NCI-H2196 (cell line): Measurements from ENCODE around the gene RASAL2.
"Not testable (repeated sequence)": the region's sequence is repeated elsewhere in the genome, so short reads cannot be mapped to it uniquely, and the experiment has no call there.

Source experiments
- DNase-seq: peaks from one replicate; lab custom pipeline; 2025; ENCODE audit not compliant: unreplicated experiment; lab: John Stamatoyannopoulos, UW

The RASAL2 gene

GRCh38 chr1:178151831-178152230 is 57.9 kb downstream of the RASAL2 start:
- no peak for DNase-seq

DNA sequence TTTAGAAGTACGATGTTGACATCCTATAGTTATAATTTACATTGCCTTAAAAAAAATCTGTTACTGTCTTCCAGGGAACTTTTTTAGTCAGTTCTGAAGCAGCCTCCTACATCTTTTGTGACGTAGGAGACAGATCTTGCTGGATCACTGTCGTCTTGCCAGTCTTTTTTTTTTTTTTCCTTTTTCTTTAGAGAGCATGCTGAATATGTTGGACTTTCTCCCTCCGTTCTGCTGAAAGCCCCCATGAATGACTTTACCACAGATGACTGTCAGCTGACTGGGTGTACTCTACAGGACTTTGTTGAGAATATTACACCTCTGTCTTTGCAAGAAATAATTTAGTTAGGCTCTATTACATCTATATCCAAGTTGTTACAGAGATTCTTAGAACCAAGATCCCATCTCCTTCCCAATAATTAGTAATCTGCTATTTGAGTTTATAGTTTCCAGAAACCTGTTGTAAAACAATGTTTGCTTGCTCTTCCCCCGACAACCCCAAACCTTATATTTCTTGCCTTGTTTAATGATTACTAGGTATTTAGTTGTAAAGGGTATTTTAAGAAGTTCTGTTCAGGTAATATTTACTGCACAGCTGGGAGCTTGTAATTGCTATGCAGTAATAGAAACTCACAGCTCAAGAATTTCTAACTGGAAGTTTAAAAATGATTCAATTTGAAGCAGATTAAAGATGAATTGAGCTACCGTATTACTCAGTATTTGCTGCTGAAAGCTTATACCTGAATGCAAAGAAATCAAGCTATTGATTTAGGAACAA is 61.8 kb downstream of the RASAL2 start:
- DNase-seq = no peak

- no peak for DNase-seq
Observed at GRCh38 chr1:178160736-178161475, 67.0 kb downstream of the RASAL2 start.

DNA sequence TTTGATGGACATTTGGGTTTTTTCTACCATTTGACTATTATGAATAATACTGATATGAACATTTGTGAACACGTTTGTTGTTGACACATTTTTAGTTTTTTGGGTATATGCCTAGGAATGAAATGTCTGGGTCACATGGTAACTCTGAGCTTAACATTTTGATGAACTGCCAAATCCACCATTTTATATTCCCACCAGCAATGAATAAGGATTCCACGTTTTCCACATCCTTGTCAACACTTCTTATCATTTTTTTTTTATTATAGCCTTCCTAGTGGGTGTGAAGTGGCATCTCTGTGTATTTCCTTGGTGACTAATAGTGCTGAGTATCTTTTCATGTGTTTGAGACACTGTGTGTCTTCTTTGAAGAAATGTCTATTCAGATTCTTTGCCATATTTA is 67.6 kb downstream of the RASAL2 start:
- DNase-seq = no peak

DNA sequence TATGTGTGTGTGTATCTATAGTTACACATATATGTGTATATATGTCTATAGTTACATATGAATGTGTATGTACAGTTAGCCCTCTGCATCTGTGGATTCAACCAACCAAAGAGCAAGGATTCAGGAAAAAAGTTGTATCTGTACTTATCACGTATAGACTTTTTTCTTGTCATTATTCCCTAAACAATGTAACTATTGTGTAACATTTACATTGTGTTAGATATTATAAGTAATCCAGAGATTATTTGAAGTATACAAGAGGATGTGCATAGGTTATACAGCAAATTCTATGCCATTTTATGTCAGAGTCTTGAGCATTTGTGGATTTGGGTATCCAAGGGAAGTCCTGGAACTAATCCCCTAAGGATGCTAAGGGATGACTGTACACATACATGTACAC is 71.3 kb downstream of the RASAL2 start:
- no peak for DNase-seq

DNA sequence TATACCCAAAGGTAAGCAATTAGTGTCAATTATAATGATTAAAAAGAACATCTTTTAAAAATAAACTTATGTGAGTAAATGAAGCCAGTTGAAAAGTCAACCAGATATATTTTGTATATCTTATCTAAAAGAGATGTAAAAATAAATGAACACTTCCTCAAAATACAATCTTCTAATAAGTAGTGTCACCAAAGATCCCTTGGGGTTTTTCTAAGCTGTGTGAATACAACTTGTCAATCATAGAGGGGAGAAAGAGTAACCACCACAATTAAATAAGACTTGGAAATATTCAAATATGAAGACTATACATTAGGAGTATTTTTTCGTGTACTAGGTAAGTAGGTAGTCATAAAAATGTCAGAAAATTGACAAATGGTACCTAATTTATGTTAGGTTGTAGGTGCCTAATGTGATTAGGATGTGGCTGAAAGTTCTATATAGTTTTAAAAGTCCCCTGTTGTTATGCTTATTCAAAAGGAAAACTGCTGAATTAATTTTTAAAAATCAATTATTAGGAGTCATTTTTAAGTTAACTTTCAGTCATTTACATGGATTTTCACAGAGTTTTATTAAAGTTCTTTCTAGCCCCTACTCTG is 72.6 kb downstream of the RASAL2 start:
- DNase-seq = no peak

DNA sequence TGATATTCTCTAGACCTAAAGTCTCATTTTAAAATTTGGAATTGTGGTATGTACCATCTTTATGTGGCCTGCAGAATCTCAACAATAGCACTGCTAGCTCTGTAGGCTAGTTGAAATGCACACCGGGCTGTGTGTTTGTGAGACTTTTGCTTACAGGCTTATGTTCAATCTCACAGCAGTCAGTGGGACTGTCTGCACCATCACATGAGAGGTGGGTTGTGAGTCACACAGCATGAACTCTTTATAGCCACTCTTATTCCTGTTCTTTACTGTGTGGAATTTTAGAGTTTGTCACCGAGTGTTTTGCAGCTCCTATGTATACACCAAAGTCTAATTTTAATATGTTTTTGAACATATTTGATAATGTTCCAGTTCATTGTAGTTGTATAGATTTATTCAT is 74.6 kb downstream of the RASAL2 start:
- no peak for DNase-seq

GRCh38 chr1:178169649-178170048 is 75.7 kb downstream of the RASAL2 start:
- no peak for DNase-seq

DNA sequence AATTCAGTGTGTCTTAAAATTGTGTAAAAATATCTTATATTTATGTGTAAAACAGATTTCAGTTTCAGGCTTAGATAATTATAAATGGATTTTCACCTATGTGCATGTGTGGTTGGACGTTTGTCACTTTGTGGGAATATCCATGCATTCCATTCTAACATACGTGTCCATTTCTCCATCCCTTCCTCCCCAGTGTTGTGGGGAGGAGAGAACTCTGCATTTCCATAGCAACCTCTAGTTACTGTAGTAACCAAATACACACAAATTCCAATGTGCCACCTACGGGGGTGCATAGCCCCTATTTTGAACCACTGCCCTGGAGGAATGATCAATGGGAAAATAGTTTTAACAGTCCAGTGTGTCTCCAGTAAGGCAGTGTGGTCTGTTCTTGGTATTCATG is 79.0 kb downstream of the RASAL2 start:
- DNase-seq = no peak

GRCh38 chr1:178174539-178174938 is 80.6 kb downstream of the RASAL2 start:
- DNase-seq = no peak

GRCh38 chr1:178180405-178180804 is 86.5 kb downstream of the RASAL2 start:
- no peak for DNase-seq

DNA sequence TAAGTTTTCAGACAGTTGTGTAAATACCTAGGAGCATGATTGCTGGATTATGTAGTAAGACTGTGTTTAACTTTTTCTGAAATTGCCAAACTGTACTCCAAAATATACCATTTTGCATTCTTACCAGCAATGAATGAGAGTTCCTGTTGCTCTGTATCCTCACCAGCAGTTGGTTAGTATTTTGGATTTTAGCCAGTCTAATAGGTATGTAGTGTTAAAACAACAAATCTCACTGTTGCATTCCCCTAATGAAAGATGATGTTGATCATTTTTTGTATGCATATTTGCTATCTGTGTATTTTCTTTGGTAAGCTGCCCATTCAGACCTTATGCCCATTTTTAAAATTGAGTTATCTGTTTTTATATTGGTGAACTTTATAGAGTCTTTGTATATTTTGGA is 89.9 kb downstream of the RASAL2 start:
- no peak for DNase-seq

DNA sequence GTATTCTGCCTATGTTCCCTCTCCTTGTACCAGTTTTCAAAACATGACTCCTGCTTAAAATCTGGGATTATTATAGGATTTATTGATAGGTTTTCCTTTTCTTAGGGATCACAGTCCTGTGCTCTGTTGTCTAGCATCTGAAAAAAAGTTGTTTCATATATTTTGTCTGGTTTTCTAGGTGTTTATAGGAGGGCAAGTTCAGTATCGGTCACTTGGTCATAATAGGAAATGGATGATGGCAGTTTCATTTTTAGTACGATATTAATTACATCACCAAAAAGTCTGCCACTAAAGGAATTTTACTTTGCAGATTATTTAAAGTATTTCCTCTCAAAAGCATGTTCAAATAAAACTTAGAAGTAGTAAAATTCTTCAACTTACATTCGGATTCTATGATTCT is 94.4 kb downstream of the RASAL2 start:
- no peak for DNase-seq

DNA sequence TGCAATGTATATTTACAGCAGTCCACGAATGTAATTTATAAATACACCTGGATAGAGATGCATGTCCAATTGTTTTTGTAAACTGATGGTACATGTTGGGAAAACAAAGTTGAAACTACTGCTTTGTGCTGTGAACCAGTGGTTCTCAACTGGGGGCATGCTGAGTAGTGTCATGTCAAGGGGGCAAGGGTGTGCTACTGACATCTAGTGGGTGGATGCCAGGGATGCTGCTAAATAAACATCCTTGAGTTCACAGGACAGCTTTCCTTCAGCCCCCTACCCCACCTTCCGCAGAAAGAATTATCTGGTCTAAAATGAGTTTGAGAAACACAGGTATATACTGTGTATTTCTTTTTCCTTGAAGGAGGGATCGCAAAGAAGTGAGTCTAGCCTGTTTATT is 95.9 kb downstream of the RASAL2 start:
- DNase-seq = no peak

DNA sequence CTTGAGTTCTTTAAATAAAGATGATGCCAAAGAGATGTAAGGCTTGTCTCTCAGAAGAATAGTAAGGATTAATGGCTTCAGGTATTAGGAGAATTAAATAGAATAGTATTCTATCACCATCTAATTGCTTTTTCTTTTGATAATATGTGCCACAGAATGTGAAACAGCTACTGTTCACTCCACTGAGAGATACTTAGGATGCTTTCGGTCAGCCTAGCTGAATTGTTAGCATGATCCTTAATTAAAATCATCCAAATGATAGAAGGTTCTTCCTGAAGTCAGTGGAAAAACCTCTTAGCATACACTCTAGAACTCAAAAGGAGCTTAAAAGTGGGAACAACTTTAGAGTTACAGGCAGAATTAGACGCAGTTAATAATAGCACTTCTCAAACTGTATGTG is 97.0 kb downstream of the RASAL2 start:
- no peak for DNase-seq

DNA sequence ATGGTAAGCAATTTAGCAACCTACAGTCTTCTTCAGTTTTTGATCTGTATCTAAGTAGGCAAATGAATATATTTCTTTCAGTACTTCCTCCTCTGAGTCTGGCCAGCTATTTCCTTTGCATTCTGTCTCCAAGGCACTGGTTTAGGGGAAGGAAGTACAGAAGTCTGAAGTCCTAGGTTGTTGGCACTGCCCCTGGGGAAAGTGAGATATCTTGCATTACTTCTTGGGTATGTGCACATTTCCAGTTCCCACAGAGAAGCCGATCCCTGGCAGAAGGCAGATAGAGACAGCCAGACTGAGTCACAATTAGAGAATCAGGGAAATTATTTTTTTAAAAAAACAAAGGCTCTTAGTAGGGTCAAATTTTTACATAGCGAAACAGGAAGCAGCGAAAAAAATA is 98.8 kb downstream of the RASAL2 start:
- DNase-seq = no peak

GRCh38 chr1:178196631-178197030 is 102.7 kb downstream of the RASAL2 start:
- DNase-seq = no peak

- not testable (repeated sequence) for DNase-seq
Observed at GRCh38 chr1:178202095-178202494, 108.2 kb downstream of the RASAL2 start.

DNA sequence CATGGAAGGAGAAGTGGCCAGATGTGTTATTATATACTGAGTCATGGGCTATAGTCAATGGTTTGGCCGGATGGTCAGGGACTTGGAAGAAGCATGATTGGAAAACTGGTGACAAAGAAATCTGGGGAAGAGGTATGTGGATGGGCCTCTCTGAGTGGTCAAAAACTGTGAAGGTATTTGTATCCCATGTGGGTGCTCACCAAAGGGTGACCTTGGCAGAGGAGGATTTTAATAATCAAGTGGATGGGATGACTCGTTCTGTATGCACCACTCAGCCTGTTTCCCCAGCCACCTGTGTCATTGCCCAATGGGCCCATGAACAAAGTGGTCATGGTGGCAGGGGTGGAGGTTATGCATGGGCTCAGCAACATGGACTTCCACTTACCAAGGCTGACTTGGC is 108.6 kb downstream of the RASAL2 start:
- not testable (repeated sequence) for DNase-seq

- DNase-seq = not testable (repeated sequence)
Observed at GRCh38 chr1:178208269-178208856, 114.5 kb downstream of the RASAL2 start.

DNA sequence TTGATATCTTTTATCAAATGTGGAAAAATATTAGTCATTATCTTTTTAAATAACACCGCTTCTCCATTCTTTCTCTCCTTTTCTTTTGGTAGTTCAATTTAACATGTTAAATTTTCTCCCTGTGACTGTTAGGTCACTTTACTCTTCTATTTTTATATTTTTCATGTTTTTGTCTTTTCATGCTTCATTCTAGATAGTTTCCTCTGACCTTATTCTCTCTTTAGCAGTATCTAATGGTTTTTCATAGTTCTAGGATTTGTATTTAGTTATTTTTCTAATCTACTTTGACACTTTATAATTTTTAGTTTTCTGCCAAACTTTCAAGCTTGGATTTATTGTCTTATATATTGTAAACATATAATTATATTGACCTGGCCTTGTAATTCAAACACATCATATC is 116.0 kb downstream of the RASAL2 start:
- DNase-seq = no peak

- DNase-seq = no peak
Observed at GRCh38 chr1:178218550-178218949, 124.6 kb downstream of the RASAL2 start.
